Astrocyte of the spinal cord (primary cell): ENCODE results near the gene TMCC2.
A peak's percentile ranks its signal among the peaks of the same experiment; 100 is the strongest.

ENCODE experiments used
- DNase-seq: peaks from one replicate; pipeline ENCODE4 v3.0.0; 2011; ENCODE audit warnings: low read depth, low spot score
- H3K4me3 ChIP-seq: 2 replicates; pipeline ENCODE4 v1.5.1; 2011; ENCODE audit warnings: low read depth, mild to moderate bottlenecking, low read length, moderate library complexity
- in situ Hi-C: cut with HindIII; loops from 2 replicates; pipeline ENCODE4 v1.10.0; 2017; ENCODE audit warnings: low sequenced_read_pairs
- TF ChIP-seq, protein P1 (sequence below): IDR thresholded peaks from 2 replicates; pipeline ENCODE4 v1.5.1; 2012; ENCODE audit warnings: low read depth, mild to moderate bottlenecking, low read length, inconsistent platforms

TMCC2 gene

DNA sequence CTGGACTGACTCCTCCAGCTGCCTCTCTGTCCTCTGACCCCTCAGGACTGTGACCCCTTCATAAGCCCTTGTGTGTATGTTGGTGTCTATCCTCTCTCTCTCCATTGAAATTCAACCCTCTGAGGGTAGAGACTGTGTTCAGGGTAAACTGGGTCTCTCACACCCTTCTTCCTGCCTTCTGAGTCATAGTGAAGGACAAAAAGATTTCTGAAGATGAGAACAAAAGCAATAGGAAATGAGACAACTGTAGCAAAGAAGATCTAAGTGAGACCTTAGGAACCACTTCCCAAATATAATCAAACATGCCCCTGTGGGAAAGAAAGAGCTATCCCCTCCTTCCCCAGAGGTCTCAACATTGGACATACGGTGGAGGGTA, 76.9 kb downstream of the TMCC2 start:
- no peak overlapping the region for H3K4me3 ChIP-seq
- DNase-seq, result no peak
- in situ Hi-C loops, result no loop called here
- TF ChIP-seq, protein P1, sequence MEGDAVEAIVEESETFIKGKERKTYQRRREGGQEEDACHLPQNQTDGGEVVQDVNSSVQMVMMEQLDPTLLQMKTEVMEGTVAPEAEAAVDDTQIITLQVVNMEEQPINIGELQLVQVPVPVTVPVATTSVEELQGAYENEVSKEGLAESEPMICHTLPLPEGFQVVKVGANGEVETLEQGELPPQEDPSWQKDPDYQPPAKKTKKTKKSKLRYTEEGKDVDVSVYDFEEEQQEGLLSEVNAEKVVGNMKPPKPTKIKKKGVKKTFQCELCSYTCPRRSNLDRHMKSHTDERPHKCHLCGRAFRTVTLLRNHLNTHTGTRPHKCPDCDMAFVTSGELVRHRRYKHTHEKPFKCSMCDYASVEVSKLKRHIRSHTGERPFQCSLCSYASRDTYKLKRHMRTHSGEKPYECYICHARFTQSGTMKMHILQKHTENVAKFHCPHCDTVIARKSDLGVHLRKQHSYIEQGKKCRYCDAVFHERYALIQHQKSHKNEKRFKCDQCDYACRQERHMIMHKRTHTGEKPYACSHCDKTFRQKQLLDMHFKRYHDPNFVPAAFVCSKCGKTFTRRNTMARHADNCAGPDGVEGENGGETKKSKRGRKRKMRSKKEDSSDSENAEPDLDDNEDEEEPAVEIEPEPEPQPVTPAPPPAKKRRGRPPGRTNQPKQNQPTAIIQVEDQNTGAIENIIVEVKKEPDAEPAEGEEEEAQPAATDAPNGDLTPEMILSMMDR, result no peak

DNA sequence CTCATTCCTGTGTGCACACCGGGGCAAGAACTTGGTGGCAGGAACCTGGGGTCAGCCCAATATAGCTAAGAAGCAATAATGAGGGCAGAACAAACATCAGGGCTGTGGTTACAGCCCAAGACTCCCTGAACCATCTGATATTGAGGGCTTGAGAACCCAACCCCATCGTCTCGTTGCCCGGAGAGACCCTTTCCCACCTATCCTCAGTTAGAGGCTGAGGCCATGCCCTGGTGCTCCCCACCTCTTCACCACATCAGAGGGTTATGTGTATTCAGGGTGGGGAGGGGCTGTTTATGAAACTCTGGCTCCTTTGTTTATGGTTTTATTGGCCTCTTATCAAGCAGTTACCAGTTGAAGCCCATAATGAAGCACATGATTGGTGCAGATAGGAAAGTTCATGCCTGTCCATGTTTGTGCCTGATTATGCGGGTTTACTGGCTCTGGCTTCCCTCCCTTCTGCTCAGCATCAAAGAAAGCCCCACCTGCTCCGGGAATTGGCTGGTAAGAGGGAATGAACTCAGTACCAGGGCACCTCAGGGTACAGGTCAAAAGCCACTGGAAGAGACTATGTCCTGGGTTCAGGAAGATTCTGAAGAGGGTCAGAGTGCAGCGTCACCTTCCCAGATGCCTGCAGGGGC, 79.3 kb downstream of the TMCC2 start:
- TF ChIP-seq, protein P1, result no peak
- no peak for DNase-seq
- in situ Hi-C loops, result no loop called here

DNA sequence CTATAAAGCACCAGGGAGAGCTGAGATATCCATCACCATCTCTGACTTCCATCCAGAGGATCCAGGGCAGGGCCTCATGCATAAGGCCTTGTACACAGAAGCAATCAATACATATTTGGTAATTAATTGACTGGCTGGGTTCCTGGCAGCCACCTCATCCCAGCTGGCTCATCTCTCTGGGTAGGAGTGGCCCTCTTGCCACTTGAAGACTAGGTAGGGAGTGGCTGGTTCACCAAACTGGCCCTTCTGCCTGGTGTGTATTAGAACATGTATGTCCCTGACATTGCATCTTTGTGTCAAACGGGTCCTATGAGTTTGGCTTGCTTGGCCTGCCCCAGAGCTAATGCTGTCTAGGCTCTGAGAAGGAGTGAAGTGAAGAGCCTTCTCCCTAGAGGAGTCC, 82.0 kb downstream of the TMCC2 start:
- in situ Hi-C loops, result no loop called here
- H3K4me3 ChIP-seq, result no peak overlapping the region
- TF ChIP-seq, protein P1, result no peak
- DNase-seq, result no peak

More for the DNA sequence above, 79.3 kb downstream of the TMCC2 start:
- H3K4me3 ChIP-seq, result no peak overlapping the region

DNA sequence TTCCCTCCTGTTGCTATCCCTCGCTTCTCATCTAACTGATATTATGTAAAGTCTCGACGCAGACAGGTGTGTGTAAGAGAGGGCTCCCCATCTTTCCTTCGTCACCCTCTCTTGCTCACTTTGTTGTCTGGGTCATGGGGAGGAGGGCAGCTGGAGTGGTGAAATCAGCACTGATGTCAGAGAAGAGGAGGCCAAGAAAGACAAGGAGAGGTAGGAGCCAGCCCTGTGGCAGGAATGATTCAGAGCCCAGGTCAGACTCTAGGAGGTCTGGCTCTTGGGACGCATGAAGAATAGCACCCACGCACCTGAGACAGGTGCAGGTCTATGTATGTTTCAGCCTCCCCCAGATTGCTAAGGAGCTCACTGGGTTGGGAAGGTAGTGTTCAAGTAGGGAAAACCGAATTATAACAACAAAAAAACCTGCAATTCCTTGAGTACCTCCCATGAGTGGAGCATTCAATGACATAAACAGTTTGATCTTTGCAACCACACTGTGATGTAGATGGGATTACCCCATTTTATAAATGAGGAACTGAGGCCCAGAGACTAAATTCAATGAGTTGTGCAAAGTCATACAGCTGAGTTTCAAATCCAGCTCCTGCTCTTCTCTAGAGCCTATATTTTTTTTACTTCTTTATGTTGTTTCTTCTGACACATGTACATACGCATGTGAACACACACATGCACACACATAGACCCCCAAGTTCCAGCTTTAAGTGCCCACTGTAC, 83.4 kb downstream of the TMCC2 start:
- in situ Hi-C loops, result no loop called here
- TF ChIP-seq, protein P1, result no peak
- no peak overlapping the region for H3K4me3 ChIP-seq
- no peak for DNase-seq

DNA sequence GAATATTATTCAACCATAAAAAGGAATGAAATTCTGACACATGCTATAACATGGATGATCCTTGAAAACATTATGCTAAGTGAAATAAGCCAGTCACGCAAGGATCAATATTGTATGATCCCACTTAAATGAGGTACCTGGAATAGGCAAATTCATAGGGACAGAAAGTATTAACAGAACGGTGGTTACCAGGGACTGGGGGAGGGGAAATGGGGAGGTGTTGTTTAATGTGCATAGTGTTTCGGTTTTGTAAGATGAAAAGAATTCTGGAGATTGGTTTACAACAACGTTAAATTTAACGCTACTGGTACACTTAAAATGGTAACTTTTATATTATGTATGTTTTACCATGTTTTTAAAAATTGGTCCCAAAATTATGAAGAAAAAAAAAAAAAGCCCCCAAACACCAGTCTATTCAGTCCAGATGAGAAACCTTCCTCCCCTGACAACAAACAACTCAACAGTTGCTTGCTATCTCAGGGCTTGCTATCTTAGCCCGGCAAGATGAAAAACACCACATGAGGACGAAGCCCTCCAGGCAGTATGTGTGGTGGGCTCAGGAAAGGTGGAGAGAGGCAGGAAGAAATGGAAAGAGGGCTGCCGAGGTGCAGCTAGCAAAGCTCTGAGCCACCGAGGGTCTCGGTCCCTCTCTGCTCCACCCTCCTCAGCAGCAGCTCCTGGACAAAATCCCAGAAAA, 85.3 kb downstream of the TMCC2 start:
- TF ChIP-seq, protein P1, result no peak
- no peak overlapping the region for H3K4me3 ChIP-seq
- in situ Hi-C loops, result no loop called here
- DNase-seq, result no peak

DNA sequence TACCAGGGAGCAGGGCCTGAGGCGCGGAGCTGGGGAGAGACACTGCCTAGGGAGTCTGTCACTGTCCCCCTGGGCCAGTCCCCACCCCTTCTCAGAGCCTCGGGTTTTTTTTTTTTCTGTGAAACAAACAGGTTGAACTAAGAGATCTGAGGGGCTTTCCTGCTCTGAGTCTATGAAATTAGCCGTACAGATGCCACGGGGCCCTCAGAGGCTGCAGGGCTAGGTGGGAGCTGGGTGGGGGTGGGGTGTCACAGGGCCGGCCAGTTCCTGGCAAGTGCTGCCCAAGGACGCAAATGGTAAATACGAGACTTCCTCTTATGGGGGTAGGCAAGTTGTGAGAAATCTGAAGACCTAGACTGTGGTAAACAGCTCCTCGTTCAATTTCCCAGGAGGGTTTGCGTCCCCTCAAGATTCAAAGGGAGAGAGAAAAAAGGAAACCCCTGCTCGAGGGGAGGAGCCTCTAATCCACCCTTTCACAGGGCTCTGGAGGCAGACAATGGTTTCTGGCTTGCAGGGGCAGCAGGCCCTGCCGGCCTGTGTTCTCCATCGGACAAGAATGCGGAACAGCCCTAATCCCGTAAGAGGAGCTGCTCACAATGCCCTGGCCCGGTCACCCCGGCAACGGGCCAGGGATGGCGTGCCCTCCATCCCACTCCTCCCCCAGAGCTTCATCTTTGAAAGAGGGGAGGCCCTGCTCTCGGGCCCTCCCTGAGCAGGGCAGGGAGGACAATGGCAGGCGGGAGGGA, 86.0 kb downstream of the TMCC2 start:
- in situ Hi-C loops, result no loop called here
- no peak overlapping the region for H3K4me3 ChIP-seq
- TF ChIP-seq, protein P1, result no peak
- peak; percentile 80 for DNase-seq
